ENCODE measurements around the gene IDH3G.
"Not testable (repeated sequence)": the region's sequence is repeated elsewhere in the genome, so short reads cannot be mapped to it uniquely, and the experiment has no call there.

Gene IDH3G

GRCh38 chrX:153746991-153747390, 47.2 kb downstream of the IDH3G start:
- H3K36me3 Mint-ChIP-seq, H3K4me3 Mint-ChIP-seq, H3K4me1 Mint-ChIP-seq, H3K27ac Mint-ChIP-seq, DNase-seq, CTCF ChIA-PET, H3K9me3 Mint-ChIP-seq: not testable (repeated sequence)
- peaks cover 42% of the 10 kb centered on the region for H3K27me3 Mint-ChIP-seq

- Mint-ChIP-seq H3K27me3 (peaks cover 42% of the 10 kb centered on the region), H3K4me1 (peaks cover 5% of the 10 kb centered on the region), H3K27ac (no peak overlapping the region), H3K4me3 (no peak overlapping the region), H3K36me3 (no peaks in the 10 kb centered on the region), H3K9me3 (no peaks in the 10 kb centered on the region)
- CTCF ChIA-PET, result no interaction called here
- no peak for DNase-seq
Measured at GRCh38 chrX:153746359-153746758, 47.8 kb downstream of the IDH3G start.

- DNase-seq, H3K4me3 Mint-ChIP-seq, H3K36me3 Mint-ChIP-seq, CTCF ChIA-PET, H3K27ac Mint-ChIP-seq, H3K9me3 Mint-ChIP-seq: not testable (repeated sequence)
- H3K27me3 Mint-ChIP-seq, result peaks cover 37% of the 10 kb centered on the region
- H3K4me1 Mint-ChIP-seq, result peaks cover 17% of the 10 kb centered on the region
Measured at GRCh38 chrX:153745067-153745433, 49.1 kb downstream of the IDH3G start.

GRCh38 chrX:153744210-153745066, 49.7 kb downstream of the IDH3G start:
- CTCF ChIA-PET, result no interaction called here
- Mint-ChIP-seq H3K36me3 (peaks cover 6% of the 10 kb centered on the region), H3K9me3 (no peaks in the 10 kb centered on the region), H3K27ac (no peak overlapping the region), H3K4me1 (peaks cover 23% of the 10 kb centered on the region), H3K27me3 (peaks cover 31% of the 10 kb centered on the region), H3K4me3 (no peak overlapping the region)
- no peak for DNase-seq

- H3K9me3 Mint-ChIP-seq, CTCF ChIA-PET, H3K36me3 Mint-ChIP-seq, DNase-seq, H3K27ac Mint-ChIP-seq, H3K4me3 Mint-ChIP-seq: not testable (repeated sequence)
- Mint-ChIP-seq H3K4me1 (peaks cover 30% of the 10 kb centered on the region), H3K27me3 (peaks cover 23% of the 10 kb centered on the region)
Measured at GRCh38 chrX:153743468-153744209, 50.5 kb downstream of the IDH3G start.

- Mint-ChIP-seq H3K27me3 (peaks cover 22% of the 10 kb centered on the region), H3K4me1 (peaks cover 30% of the 10 kb centered on the region)
- DNase-seq, H3K27ac Mint-ChIP-seq, H3K36me3 Mint-ChIP-seq, H3K4me3 Mint-ChIP-seq, H3K9me3 Mint-ChIP-seq, CTCF ChIA-PET: not testable (repeated sequence)
Measured at GRCh38 chrX:153742796-153743467, 51.2 kb downstream of the IDH3G start.

- DNase-seq, CTCF ChIA-PET, H3K27ac Mint-ChIP-seq, H3K4me3 Mint-ChIP-seq, H3K9me3 Mint-ChIP-seq, H3K36me3 Mint-ChIP-seq: not testable (repeated sequence)
- H3K27me3 Mint-ChIP-seq, result peaks cover 22% of the 10 kb centered on the region
- peaks cover 30% of the 10 kb centered on the region for H3K4me1 Mint-ChIP-seq
Measured at GRCh38 chrX:153742111-153742510, 52.1 kb downstream of the IDH3G start.

GRCh38 chrX:153741446-153741845, 52.7 kb downstream of the IDH3G start:
- CTCF ChIA-PET, result no interaction called here
- peaks cover 16% of the 10 kb centered on the region for H3K27me3 Mint-ChIP-seq
- no peak for DNase-seq
- peak overlapping the region; percentile 53 for H3K4me3 Mint-ChIP-seq
- H3K36me3 Mint-ChIP-seq, result peaks cover 9% of the 10 kb centered on the region
- H3K27ac Mint-ChIP-seq, result peak overlapping the region; percentile 80
- H3K9me3 Mint-ChIP-seq, result no peaks in the 10 kb centered on the region
- H3K4me1 Mint-ChIP-seq, result peaks cover 30% of the 10 kb centered on the region

- CTCF ChIA-PET, result no interaction called here
- H3K4me1 Mint-ChIP-seq, result peaks cover 31% of the 10 kb centered on the region
- H3K4me3 Mint-ChIP-seq, result peak overlapping the region; percentile 62
- H3K27ac Mint-ChIP-seq, result peak overlapping the region; percentile 92
- DNase-seq, result no peak
- peaks cover 12% of the 10 kb centered on the region for H3K27me3 Mint-ChIP-seq
- H3K9me3 Mint-ChIP-seq, result no peaks in the 10 kb centered on the region
- peaks cover 9% of the 10 kb centered on the region for H3K36me3 Mint-ChIP-seq
Measured at GRCh38 chrX:153740631-153741222, 53.4 kb downstream of the IDH3G start.

GRCh38 chrX:153739754-153740486, 54.3 kb downstream of the IDH3G start:
- H3K9me3 Mint-ChIP-seq, result peaks cover 1% of the 10 kb centered on the region
- peaks cover 39% of the 10 kb centered on the region for H3K4me1 Mint-ChIP-seq
- peaks cover 7% of the 10 kb centered on the region for H3K27me3 Mint-ChIP-seq
- H3K36me3 Mint-ChIP-seq, result peaks cover 14% of the 10 kb centered on the region
- peak; percentile 60 for DNase-seq
- peak overlapping the region; percentile 62 for H3K4me3 Mint-ChIP-seq
- peak overlapping the region; percentile 92 for H3K27ac Mint-ChIP-seq
- CTCF ChIA-PET, result no interaction called here

- CTCF ChIA-PET, result no interaction called here
- H3K4me1 Mint-ChIP-seq, result peaks cover 38% of the 10 kb centered on the region
- no peak for DNase-seq
- H3K27me3 Mint-ChIP-seq, result no peaks in the 10 kb centered on the region
- peaks cover 22% of the 10 kb centered on the region for H3K36me3 Mint-ChIP-seq
- no peak overlapping the region for H3K27ac Mint-ChIP-seq
- H3K9me3 Mint-ChIP-seq, result peaks cover 3% of the 10 kb centered on the region
- no peak overlapping the region for H3K4me3 Mint-ChIP-seq
Measured at GRCh38 chrX:153738056-153738605, 56.0 kb downstream of the IDH3G start.

GRCh38 chrX:153736871-153737441, 57.2 kb downstream of the IDH3G start:
- Mint-ChIP-seq H3K9me3 (peaks cover 3% of the 10 kb centered on the region), H3K27ac (no peak overlapping the region), H3K4me3 (no peak overlapping the region), H3K27me3 (no peaks in the 10 kb centered on the region), H3K4me1 (peaks cover 38% of the 10 kb centered on the region), H3K36me3 (peaks cover 26% of the 10 kb centered on the region)
- CTCF ChIA-PET, result interaction anchor here (1.3 kb wide), 1 partner anchor 26 kb away, joined by 3 read pairs; no protein-coding TSS in a partner anchor
- no peak for DNase-seq

- Mint-ChIP-seq H3K4me1 (peaks cover 40% of the 10 kb centered on the region), H3K9me3 (peaks cover 11% of the 10 kb centered on the region), H3K27me3 (no peaks in the 10 kb centered on the region), H3K27ac (peak overlapping the region; percentile 17), H3K36me3 (peaks cover 33% of the 10 kb centered on the region), H3K4me3 (no peak overlapping the region)
- CTCF ChIA-PET, result interaction anchor here (1.3 kb wide), 1 partner anchor 27 kb away, joined by 3 read pairs; no protein-coding TSS in a partner anchor
- no peak for DNase-seq
Measured at GRCh38 chrX:153736071-153736820, 57.9 kb downstream of the IDH3G start.

All from activated naive CD4-positive, alpha-beta T cell treated with anti-CD3 and anti-CD28 coated beads, Interleukin-2, amount 10 ng/mL, durations not matched to agents 7 days and 5 days (primary cell).